GM19438 (cell line): ENCODE measurements around the gene BTG2.
"Not testable (repeated sequence)": the region's sequence is repeated elsewhere in the genome, so short reads cannot be mapped to it uniquely, and the experiment has no call there.

Experiments
- ATAC-seq: cut with Tn5 transposase; IDR thresholded peaks from one replicate; pipeline ENCODE4 v1.9.1; 2021; ENCODE audit warnings: low read depth; ENCODE audit not compliant: unreplicated experiment

BTG2 gene

DNA sequence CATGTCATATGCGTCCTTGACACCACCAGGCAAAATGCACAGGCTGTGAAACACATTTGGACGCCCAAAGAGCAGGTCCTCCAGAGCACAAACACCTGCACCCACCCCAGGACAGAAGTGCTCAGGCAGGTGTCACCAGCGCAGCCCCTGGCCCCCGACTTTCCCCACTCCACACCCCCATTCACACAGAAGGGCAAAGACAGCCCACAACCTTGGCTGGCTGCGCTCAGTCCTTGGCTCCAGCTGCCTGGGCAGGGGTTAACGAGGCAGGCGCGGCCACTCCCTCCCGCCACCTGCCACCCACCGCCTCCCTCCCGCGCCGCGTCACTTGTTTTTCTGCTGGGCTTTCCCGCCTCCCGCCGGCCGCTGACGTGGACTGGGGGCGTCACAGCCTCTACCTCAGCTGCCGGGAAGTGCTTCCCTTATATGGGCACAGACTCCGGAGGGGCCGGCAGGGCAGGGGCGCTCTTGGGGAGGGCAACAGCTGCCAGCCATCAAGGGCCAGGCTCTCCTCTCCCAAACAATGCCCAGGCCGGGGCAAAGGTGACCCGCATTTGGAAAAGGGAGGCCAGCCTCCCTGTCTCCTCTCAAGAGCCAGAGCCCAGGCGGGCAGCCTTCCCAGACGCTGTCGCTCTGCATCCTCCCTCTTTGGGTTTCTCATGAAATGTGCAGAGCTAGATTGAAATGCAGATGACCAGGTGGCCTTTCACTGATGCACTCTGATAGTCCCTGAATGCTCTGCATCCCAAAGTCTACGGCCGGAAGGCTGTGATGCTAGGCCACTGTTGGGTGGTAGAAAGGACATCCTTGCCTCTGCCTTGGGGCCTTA is 14.8 kb upstream of the BTG2 start:
- peak; percentile 37 for ATAC-seq

DNA sequence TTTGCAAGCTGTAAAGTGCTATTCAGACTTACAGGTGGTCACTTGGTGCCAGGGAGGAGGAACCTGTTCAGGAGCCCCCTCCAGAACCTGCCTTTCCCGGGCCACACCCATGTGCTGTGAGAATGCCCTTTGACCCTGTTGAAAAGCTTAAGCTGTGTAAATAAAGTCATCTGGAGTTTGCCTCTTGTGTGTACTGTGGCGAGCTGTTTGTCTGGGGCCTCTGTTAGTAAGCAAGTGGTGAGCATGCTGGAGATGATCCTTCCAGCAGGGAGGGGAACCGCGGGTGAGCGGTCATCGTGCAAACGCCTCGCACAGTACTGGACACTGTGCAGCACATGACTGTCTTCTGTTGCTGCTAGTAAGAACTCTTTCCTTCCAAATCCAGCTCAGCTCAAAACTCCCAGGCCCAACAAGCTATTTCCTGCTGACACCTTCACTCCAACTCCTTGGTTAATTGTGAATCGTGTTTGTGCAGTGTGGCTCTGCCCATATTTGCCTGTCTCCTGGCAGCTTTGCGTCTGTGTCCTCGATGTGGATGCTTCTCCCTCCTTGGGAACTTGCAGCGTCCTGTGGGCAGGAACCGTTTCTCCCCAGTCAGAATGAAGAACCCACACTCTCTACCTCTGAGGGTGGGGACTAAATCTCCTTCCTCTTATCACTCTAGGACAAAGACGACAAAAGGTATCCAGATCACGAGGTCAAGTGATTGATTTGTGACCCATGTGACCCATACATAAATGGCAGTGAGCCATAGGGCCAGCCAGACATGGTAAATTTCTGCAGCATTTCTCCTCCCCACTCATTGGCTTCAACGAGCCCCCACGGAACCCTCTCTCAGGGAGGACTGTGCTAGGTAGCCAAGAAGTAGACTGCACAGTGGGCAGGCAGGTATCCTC is 13.9 kb upstream of the BTG2 start:
- ATAC-seq = no peak

DNA sequence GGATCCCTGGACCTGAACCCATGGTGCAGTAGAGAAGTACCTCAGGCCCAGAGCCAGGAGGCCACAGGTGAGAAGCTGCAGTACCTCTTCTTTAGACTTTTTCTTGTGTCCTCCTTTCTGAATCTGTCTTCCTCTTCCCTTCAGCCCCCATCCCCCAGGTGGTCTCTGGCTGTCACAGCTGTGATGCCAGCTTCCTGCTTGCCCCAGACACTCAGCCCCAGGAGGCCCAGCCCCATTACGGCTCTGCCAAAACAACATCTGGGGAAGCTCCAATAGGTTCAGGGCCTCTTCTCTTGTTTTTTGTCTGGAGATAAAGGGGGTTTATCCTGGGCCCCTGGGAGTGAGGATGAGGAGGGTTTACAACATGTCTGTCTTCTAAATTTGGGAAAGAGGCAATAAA is 9.5 kb upstream of the BTG2 start:
- ATAC-seq = no peak

DNA sequence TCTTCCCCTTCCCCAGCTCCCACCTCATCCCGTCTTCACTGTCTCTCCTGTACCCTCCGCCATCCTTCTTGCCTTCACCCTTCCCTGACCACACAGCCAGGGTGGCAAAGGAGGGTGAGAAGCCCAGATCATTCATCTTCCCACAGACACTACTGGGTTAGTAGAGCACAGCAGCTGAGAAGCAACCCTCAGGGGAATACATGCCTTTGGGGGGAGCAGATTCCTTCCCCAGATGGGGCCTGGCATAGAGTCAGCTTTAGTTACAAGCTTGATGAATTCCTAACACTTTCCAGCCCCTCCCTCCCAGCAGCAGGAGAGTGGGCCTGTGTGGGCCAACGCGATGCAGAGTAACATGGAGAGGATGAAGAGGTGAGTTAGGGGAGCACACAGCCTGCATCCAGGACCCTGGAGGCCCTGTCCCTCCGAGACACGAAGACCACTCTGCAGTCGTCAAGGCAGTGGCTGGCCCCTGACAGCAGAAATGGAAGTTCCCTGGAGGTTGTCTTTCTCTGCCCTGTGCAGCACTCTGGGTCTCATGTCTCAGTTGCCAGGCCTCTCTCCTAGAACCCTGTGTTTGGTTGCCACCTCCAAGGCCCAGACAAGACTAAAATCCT is 8.8 kb upstream of the BTG2 start:
- no peak for ATAC-seq

DNA sequence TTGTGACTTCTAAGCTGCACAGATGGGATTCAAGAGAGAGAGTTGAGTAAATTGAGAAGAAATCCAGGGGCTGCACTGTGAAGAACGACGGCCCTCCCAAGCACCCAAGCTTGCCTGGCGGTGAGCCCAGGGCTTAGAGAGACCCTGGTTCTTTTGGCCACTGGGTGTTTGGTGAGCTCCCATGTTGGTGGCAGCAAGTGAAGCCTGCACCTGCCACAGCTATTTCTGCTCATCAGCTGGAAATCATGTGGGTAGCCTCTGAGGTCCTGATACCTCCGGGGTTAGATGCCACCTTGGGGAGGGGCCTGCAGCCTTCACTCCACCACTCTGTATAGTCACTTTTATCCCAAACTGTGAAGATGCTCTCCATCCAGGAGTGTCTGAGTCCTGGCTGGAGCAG is 6.2 kb upstream of the BTG2 start:
- ATAC-seq = peak; percentile 45

DNA sequence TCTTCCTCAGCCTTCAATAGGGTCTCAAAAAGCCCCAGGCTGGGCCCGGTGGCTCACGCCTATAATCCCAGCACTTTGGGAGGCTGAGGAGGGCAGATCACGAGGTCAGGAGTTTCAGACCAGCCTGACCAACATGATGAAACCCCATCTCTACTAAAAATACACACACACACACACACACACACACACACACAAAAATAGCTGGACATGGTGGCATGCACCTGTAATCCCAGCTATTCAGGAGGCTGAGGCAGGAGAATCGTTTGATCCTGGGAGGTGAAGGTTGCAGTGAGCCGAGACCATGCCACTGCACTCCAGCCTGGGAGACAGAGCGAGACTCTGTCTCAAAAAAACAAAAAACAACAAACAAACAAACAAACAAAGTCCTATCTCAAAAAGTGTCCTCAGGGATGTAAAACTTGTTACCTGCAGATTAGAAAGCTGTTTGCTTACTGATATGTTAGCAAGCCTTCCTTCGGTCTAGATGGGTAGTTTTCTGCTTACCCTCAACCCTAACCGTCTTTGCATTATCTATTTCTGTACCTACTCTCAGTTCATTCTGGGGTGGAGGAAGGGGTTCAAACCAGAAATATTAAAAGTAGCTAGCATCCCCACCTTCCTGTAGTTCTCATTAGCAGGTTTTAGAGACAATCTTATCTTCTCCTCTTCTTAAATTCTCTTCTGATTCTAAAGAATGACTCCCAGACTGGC is 5.4 kb upstream of the BTG2 start:
- ATAC-seq = not testable (repeated sequence)

DNA sequence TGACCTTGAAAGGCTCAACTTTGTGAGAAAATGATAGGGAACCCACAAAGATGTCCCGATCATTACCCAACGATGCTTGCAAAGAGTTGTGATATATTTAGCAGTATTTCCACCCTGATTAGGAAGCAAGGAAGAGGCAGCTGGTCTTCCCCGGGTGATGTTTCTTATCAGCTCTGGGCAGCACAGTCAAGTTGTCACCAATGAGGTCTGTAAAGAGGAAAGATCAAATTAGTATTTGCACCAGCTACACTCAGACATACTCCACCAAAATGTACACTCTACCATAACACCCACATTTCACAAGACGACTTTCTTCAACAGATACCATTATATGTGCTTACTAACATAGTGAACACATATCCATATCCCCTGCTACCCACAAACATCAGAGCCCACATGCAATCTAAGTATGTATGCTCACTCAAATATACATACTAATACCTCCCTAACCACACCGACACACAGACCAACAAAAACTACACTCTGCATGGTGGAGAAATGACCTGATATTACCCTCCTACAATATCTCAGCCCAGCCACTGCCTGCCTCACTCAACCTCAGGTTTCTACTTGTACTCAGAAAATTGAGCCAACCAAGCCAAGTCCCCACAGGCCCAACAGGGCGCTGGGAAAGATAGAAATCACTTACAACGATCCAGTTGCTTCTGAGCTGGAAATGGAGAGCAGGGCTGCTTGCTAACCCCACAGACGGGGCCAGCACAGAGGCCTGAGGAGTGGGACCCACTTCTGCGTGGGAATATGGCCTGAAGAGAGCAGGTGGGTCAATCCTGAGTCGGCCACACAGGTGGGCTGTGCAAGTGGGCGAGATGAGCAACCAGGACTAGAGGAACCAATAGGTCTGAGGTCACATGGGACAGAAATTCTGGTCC is 4.6 kb upstream of the BTG2 start:
- ATAC-seq = no peak

DNA sequence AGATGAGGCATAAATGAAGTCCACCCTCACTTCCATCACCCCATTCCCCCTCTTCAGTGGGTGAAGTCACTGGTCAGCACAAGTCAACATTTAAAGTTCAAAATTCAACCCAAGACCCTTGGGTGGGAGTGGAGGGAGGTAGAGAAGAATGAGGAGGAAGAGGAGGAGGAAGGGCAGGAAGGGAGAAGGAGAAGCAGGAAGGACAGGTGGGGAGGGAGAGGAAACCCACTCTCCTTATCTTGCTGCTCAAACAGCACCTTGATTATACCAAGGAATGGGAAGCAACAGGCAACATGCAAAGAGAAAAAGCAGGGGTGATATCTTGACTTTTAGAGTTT is 4.0 kb upstream of the BTG2 start:
- no peak for ATAC-seq

DNA sequence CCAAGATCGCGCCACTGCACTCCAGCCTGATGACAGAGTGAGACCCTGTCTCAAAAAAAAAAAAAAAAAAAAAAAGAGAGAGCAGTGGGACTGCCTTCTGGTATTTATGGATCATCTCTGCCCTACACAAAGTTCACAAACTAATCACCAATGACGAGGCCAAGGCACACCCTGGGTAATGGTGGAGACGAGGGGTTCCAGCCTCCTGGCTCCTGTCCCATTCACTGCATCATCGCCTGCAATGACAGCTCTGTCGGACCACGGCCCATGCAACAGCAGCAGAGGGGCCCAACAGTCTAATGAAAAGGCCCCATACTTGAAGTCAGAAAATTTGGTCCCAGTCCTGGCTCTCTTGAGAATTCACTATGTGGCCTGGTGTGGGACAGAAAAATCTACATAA is 2.9 kb upstream of the BTG2 start:
- ATAC-seq = no peak

DNA sequence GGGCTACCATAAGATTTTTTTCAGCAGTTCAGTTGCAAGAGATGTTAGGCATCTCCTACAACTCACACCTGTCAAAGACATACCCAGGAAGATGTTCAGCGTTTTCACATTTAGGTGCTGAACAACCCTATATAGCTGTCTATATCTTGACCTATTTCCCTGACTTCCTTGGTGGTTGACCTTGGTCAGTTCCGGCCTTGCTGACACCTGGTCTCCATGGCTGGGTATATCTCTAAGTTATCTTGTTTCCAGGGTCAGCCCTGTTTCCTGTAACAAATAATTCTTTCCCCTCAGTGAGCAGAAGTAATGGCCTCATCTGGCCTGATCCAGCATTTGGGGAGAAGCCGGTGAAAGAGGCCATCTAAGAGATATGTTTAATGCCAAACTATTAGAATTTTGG is 2.4 kb upstream of the BTG2 start:
- ATAC-seq = no peak

DNA sequence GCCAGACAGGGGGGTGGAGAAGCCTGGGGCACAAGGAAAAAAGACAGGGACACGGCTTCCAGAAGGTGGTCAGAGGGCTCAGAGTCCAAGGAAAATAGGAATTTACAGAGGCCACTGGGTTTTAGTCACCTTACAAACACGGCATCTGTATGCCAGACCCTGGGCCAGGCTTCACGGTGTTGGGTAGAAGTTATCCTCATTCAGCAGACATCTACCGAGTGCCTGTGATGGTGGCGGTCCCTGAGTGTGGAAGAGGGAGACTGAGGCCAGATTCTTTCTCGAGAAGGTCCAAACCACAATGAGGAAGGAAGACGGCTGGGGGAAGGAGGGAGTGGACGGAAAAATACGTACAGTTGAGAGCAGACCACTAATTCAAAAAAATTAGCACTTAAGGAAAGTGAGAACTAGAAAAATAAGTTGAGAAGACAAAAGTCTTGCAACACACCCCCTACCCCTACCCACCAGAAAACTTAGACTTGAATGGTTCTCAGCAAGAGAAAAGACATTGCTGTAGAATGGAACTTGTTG is 864 bp upstream of the BTG2 start:
- ATAC-seq = no peak

DNA sequence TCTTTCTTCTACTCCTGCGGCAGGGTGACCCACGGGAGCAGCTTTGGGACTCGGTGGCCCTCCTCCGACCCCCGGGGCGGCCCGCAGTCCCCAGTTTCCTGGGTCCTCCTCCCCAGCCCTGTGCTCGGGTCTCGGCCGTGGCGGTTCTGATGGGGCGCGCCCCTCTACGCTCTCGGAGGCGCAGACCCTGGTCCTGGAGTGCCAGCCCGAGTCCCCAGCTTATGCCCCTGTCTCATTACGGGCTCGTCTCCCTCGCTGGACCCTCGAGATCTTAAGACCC is 430 bp downstream of the BTG2 start:
- ATAC-seq = peak; percentile 4

DNA sequence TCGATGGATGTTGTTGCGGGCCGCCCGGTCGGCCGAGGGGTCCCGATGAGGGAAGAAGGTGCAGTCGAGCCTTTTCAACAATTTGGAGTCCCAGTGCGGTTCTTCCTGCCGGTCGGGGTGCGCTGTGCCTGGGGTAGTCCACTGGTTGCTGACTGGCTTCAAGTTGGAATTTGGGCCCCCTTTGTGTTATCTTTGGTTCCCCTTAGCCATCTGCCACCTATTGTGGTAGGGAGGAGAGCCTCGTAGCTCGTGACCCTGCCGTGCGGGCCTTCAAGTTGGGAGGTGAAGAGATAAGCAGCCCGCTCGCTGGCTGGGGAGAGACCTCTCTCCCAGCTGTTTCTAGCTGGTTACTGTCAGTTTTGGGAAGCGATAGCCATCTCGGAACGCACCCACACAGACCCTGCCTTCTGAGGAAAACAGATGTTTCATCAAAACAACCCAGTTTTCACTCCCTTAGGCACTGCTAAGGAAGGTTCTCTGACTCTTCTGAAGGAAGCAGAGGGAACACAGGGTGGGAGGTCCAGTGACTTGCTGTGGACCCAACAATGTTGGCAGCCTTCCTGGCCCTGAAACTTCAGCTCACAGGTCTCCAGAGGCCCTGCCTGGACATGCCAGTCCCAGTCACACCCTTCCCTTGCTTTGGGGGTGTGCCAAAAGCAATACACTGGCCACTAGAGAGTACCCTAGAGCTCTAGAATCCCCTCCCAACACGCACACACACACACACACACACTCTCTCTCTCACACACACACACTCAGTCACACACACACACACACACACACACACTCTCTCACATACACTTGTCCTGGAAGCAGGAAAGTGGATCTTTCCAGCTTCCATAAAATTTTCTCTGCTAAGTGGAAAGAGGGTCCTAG is 1.0 kb downstream of the BTG2 start:
- ATAC-seq = no peak

DNA sequence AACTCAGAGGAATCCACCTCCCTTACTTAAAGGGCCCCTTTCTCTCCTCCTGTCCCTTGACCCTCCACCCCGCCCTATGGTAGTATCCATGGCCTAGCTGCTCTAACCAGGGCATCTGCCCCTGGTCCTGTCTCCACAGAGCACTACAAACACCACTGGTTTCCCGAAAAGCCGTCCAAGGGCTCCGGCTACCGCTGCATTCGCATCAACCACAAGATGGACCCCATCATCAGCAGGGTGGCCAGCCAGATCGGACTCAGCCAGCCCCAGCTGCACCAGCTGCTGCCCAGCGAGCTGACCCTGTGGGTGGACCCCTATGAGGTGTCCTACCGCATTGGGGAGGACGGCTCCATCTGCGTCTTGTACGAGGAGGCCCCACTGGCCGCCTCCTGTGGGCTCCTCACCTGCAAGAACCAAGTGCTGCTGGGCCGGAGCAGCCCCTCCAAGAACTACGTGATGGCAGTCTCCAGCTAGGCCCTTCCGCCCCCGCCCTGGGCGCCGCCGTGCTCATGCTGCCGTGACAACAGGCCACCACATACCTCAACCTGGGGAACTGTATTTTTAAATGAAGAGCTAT is 1.7 kb downstream of the BTG2 start:
- no peak for ATAC-seq

DNA sequence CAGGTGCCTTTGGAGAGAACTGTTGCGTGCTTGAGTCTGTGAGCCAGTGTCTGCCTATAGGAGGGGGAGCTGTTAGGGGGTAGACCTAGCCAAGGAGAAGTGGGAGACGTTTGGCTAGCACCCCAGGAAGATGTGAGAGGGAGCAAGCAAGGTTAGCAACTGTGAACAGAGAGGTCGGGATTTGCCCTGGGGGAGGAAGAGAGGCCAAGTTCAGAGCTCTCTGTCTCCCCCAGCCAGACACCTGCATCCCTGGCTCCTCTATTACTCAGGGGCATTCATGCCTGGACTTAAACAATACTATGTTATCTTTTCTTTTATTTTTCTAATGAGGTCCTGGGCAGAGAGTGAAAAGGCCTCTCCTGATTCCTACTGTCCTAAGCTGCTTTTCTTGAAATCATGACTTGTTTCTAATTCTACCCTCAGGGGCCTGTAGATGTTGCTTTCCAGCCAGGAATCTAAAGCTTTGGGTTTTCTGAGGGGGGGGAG is 2.4 kb downstream of the BTG2 start:
- ATAC-seq = no peak

DNA sequence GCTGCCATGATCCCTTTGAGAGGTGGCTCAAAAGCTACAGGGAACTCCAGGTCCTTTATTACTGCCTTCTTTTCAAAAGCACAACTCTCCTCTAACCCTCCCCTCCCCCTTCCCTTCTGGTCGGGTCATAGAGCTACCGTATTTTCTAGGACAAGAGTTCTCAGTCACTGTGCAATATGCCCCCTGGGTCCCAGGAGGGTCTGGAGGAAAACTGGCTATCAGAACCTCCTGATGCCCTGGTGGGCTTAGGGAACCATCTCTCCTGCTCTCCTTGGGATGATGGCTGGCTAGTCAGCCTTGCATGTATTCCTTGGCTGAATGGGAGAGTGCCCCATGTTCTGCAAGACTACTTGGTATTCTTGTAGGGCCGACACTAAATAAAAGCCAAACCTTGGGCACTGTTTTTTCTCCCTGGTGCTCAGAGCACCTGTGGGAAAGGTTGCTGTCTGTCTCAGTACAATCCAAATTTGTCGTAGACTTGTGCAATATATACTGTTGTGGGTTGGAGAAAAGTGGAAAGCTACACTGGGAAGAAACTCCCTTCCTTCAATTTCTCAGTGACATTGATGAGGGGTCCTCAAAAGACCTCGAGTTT is 3.1 kb downstream of the BTG2 start:
- ATAC-seq = no peak

DNA sequence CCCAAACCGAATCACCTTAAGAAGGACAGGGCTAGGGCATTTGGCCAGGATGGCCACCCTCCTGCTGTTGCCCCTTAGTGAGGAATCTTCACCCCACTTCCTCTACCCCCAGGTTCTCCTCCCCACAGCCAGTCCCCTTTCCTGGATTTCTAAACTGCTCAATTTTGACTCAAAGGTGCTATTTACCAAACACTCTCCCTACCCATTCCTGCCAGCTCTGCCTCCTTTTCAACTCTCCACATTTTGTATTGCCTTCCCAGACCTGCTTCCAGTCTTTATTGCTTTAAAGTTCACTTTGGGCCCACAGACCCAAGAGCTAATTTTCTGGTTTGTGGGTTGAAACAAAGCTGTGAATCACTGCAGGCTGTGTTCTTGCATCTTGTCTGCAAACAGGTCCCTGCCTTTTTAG is 3.6 kb downstream of the BTG2 start:
- ATAC-seq = no peak
